Natural killer cell (primary cell): ENCODE measurements around the gene C1orf35. TPM values are rescaled to one million over a fixed set of nuclear protein-coding genes. Genes with fewer than 3 reads are reported as not detected.

Source experiments
- ATAC-seq, 3 donors: fragments of 150-1000 bp in 2 of 3; fragments of 200-7000 bp in 1 of 3; cut with Tn5 transposase; 1 replicate in 1 of 3; 2 replicates in 2 of 3; pipeline ENCODE4 v1.10.0; 2021; ENCODE audit warnings: mild to moderate bottlenecking in 2 of 3, moderate library complexity in 2 of 3
- DNase-seq, 2 donors: peaks; one replicate each; pipeline versions ENCODE4 v3.0.0 to v3.0.0-alpha.2; 2013 to 2021; ENCODE audit warnings: mixed read lengths in 1 of 2
- H3K27ac ChIP-seq: one replicate; pipeline ENCODE4 v1.5.1; 2013; ENCODE audit warnings: mild to moderate bottlenecking, low read length
- H3K27me3 ChIP-seq: one replicate; pipeline ENCODE4 v1.6.1; 2013; ENCODE audit warnings: low read length; ENCODE audit not compliant: control insufficient read depth, insufficient read depth
- H3K36me3 ChIP-seq: one replicate; pipeline ENCODE4 v1.6.1; 2013; ENCODE audit warnings: low read length; ENCODE audit not compliant: control insufficient read depth, insufficient read depth
- H3K4me1 ChIP-seq: one replicate; pipeline ENCODE4 v1.6.1; 2013; ENCODE audit warnings: low read length; ENCODE audit not compliant: control insufficient read depth, insufficient read depth
- H3K4me3 ChIP-seq: one replicate; pipeline ENCODE4 v1.5.1; 2013; ENCODE audit warnings: low read length
- H3K9me3 ChIP-seq: one replicate; pipeline ENCODE4 v1.6.1; 2013; ENCODE audit warnings: low read length; ENCODE audit not compliant: control insufficient read depth, insufficient read depth
- H3K27ac Mint-ChIP-seq, 2 donors: one replicate each; pipeline ENCODE4 v1.8.0; 2022; ENCODE audit warnings: mild to moderate bottlenecking in 2 of 2, mixed read lengths in 2 of 2, moderate library complexity in 1 of 2
- H3K27me3 Mint-ChIP-seq, 2 donors: one replicate each; pipeline ENCODE4 v1.8.0; 2022; ENCODE audit warnings: low read depth in 2 of 2, mixed read lengths in 2 of 2
- H3K36me3 Mint-ChIP-seq: one replicate; pipeline ENCODE4 v1.8.0; 2022; ENCODE audit warnings: mixed read lengths
- H3K4me1 Mint-ChIP-seq, 2 donors: one replicate each; pipeline ENCODE4 v1.8.0; 2022; ENCODE audit warnings: mixed read lengths in 2 of 2
- H3K4me3 Mint-ChIP-seq: one replicate; pipeline ENCODE4 v1.8.0; 2022; ENCODE audit warnings: mild to moderate bottlenecking, moderate library complexity, mixed read lengths
- H3K9me3 Mint-ChIP-seq, 2 donors: one replicate each; pipeline ENCODE4 v1.8.0; 2022; ENCODE audit warnings: mixed read lengths in 2 of 2
- CTCF ChIP-seq: fragments of 200-600 bp; IDR thresholded peaks from one replicate; pipeline ENCODE4 v1.8.0; 2022; ENCODE audit warnings: antibody characterized with exemption
- WGBS: methylation state at CpG from one replicate; pipeline ENCODE4 v1.1.7; 2013; ENCODE audit warnings: missing lambda C conversion rate; ENCODE audit not compliant: insufficient coverage; 5-methylcytosine and 5-hydroxymethylcytosine counted together
- intact Hi-C: fragments of 100-400 bp; cut with micrococcal nuclease; formaldehyde crosslinking; loops from one replicate; pipeline ENCODE4 v1.14.2; 2022
- total RNA-seq, 4 donors: library from RNA; stranded (reverse); fragments of 120-200 nt in 1 of 4; gene quantifications; one replicate each; pipeline versions ENCODE4 v1.2.3 to v1.2.4, GENCODE V29; 2013 to 2022

C1orf35 gene
- total RNA-seq, 3 donors from 2014 or later (not counting 1 experiment from before 2014, with no cell fraction given) = 18.9 to 21.6 (median 19.6) TPM

GRCh38 chr1:228091084-228091483, 12.0 kb downstream of the C1orf35 start:
- Mint-ChIP-seq H3K4me1 (peaks cover 82 to 86% of the 10 kb centered on the region in 2 donors), H3K9me3 (peaks cover 3 to 8% of the 10 kb centered on the region in 2 donors), H3K27me3 (no peaks in the 10 kb centered on the region), H3K27ac (peak overlapping the region; percentile 92 to 94), H3K4me3 (peak overlapping the region; percentile 68), H3K36me3 (peaks cover 7% of the 10 kb centered on the region)
- H3K4me1 ChIP-seq = peaks cover 80% of the 10 kb centered on the region
- DNase-seq = no peak
- peaks cover 9% of the 10 kb centered on the region for H3K36me3 ChIP-seq
- 80% methylated on average over 4 of the region's 4 CpGs for WGBS
- intact Hi-C loops = no loop called here
- no peak overlapping the region for H3K27ac ChIP-seq
- TF ChIP-seq CTCF = no peak
- peaks cover 13% of the 10 kb centered on the region for H3K9me3 ChIP-seq
- no peaks in the 10 kb centered on the region for H3K27me3 ChIP-seq
- no peak for ATAC-seq
- H3K4me3 ChIP-seq = no peak overlapping the region

- peaks cover 3 to 8% of the 10 kb centered on the region in 2 donors for H3K9me3 Mint-ChIP-seq
These were observed 12.5 kb downstream of the C1orf35 start for GRCh38 chr1:228090613-228091081.

GRCh38 chr1:228089519-228090380, 13.4 kb downstream of the C1orf35 start:
- peak; percentile 30 to 73 (median 45) for ATAC-seq
- no peaks in the 10 kb centered on the region for H3K27me3 ChIP-seq
- Mint-ChIP-seq H3K36me3 (peaks cover 2% of the 10 kb centered on the region), H3K4me3 (peak overlapping the region; percentile 81), H3K27me3 (no peaks in the 10 kb centered on the region), H3K4me1 (peaks cover 83 to 84% of the 10 kb centered on the region in 2 donors), H3K9me3 (no peaks in the 10 kb centered on the region), H3K27ac (peak overlapping the region; percentile 92 to 94)
- no peak for DNase-seq
- WGBS = 57% methylated on average over 11 of the region's 12 CpGs
- H3K27ac ChIP-seq = peak overlapping the region; percentile 58
- peaks cover 86% of the 10 kb centered on the region for H3K4me1 ChIP-seq
- TF ChIP-seq CTCF = no peak
- no peak overlapping the region for H3K4me3 ChIP-seq
- H3K36me3 ChIP-seq = peaks cover 9% of the 10 kb centered on the region
- intact Hi-C loops = no loop called here
- peaks cover 8% of the 10 kb centered on the region for H3K9me3 ChIP-seq

More at GRCh38 chr1:228090613-228091081, 12.5 kb downstream of the C1orf35 start:
- H3K27ac Mint-ChIP-seq = peak overlapping the region; percentile 92 to 94
- peak overlapping the region; percentile 49 for H3K4me3 Mint-ChIP-seq
- H3K9me3 ChIP-seq = peaks cover 13% of the 10 kb centered on the region
- no peak overlapping the region for H3K4me3 ChIP-seq
- H3K4me1 Mint-ChIP-seq = peaks cover 83 to 84% of the 10 kb centered on the region in 2 donors
- H3K4me1 ChIP-seq = peaks cover 82% of the 10 kb centered on the region
- intact Hi-C loops = no loop called here
- H3K27me3 ChIP-seq = no peaks in the 10 kb centered on the region
- H3K36me3 Mint-ChIP-seq = peaks cover 7% of the 10 kb centered on the region
- ATAC-seq = peak in 1 of 3 donors; percentile 9
- TF ChIP-seq CTCF = no peak
- DNase-seq = no peak
- no peaks in the 10 kb centered on the region for H3K27me3 Mint-ChIP-seq
- H3K36me3 ChIP-seq = peaks cover 9% of the 10 kb centered on the region
- WGBS = 18% methylated on average over 1 of the region's 2 CpGs
- peak overlapping the region; percentile 58 for H3K27ac ChIP-seq
